LNCaP clone FGC (cell line): ENCODE data around the gene RPS6KB2.

Source experiments
- DNase-seq: peaks from one replicate; pipeline ENCODE4 v3.0.0-alpha.2; 2011; ENCODE audit warnings: low read depth
- H3K4me3 ChIP-seq: 2 replicates; pipeline ENCODE4 v1.5.1; 2011; ENCODE audit warnings: mild to moderate bottlenecking, low read depth, low read length, control low read depth
- TF ChIP-seq, protein P1 (sequence below): IDR thresholded peaks from 2 replicates; pipeline ENCODE4 v1.5.1; 2012; ENCODE audit warnings: mild to moderate bottlenecking; ENCODE audit not compliant: control insufficient read depth, insufficient read depth; ENCODE audit errors: extremely low read depth

The RPS6KB2 gene

DNA sequence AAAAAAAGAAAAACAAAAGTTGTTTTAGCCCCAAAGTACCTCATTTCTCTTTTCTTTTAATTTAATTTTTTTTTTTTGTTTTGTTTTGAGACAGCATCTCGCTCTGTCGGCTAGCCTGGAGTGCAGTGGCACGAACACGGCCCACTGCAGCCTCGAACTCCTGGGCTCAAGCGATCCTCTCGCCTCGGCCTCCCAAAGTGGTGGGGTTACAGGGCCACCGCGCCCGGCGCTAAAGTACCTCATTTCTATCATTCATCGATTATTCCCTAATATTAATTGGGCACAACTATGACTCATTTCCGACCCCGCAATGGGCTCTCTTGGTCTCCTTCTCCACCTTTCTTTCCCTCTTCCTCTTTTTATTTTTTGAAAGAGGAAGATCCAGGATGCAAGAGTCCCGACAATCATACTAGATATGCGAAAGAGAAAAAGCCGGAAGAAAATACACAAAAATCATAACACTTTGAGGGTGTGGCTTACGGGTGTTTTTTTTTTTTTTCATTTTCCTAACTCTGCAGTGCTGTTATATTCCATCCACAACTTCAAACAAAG is 54.1 kb downstream of the RPS6KB2 start:
- TF ChIP-seq, protein P1, sequence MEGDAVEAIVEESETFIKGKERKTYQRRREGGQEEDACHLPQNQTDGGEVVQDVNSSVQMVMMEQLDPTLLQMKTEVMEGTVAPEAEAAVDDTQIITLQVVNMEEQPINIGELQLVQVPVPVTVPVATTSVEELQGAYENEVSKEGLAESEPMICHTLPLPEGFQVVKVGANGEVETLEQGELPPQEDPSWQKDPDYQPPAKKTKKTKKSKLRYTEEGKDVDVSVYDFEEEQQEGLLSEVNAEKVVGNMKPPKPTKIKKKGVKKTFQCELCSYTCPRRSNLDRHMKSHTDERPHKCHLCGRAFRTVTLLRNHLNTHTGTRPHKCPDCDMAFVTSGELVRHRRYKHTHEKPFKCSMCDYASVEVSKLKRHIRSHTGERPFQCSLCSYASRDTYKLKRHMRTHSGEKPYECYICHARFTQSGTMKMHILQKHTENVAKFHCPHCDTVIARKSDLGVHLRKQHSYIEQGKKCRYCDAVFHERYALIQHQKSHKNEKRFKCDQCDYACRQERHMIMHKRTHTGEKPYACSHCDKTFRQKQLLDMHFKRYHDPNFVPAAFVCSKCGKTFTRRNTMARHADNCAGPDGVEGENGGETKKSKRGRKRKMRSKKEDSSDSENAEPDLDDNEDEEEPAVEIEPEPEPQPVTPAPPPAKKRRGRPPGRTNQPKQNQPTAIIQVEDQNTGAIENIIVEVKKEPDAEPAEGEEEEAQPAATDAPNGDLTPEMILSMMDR: no peak
- DNase-seq: no peak
- peak overlapping the region; percentile 65 for H3K4me3 ChIP-seq

DNA sequence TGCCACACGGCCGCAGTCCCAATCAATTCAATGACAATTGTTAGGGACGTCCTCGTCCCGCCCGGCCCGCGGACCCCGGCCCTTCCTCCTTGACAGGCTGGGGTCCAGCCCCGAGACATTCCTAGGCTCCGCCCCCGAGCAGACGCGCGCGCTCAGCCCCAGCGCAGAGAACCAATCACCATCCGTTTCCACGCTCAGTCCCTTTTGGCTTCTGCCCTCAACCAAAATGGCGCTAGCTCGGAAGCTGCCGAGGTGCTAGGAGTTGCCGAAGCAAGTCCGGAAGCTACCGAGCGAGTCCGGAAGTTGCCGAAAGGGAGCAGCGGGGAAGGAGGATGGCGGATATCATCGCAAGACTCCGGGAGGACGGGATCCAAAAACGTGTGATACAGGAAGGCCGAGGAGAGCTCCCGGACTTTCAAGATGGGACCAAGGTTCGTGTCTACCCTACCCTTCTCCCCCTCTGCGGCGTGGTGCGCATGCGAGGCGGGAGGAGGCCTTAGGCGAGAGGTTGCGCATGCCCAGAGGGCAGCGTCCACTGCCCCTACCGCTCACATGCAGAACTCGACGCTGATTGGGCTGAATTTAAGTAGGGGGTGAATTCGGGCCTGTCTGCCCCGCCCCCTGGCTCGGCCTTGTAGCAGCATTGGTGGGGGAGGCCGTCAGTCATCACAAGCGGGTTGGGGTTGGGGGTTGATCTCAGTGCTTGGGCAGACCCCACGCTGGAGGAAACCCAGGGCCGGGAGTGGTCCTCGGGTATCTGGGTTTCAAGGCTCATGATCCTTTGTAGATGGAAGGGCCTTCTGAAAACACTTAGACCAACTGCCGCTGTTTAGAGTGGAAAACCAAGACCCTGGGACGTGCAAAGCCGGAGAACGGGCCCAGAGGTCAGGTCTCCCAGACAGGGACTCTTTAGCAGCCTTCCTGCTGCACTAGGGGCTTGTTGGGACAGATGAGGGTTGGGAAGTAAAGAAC is 54.8 kb downstream of the RPS6KB2 start, which contains the start of gene AIP:
AIP (plus strand) TSS at position 200 of the 972 bp plus-strand sequence; CDS start at position 333, 133 bp downstream.
- TF ChIP-seq, protein P1: peak; percentile 16; the same call in 1 of the 2 replicates
- peak; percentile 93 for DNase-seq

DNA sequence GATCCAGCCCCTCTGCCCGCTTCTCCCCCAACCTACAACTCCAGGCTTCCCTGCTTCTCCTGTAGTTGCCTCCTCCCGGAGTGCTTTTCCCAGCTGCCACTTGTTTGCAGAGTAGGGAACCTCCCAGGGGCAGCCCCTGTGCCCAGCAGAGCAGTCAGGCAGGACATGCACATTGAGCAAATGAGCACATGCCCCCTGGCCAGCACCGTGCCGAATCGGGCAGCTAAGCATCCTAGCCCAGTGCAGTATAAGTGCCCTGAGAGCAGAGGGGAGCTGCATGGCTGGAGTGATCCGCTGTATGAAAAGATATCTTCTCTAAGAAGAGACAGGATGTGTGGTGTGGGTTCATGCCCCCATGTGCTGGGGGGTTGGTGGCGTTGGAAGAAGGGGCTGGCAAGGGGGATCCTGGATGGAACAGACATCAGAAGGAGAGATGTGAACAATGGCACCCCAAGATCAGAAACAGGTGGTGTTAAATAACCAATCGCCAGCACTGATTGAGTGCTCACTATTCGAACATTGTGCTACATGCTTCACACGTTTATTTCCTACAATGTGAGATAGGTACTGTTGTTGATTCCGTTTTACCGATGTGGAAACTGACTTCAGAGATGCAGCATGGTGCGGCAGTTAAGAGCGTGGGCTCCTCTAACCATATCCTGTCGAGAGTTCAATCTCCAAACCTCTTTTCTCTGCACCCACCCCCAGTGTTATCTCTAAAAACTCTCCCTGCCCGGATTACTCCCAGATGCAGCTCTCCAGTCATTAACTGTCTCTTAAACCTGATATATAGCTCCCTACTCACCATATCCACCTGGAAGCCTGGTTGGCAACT is 55.8 kb downstream of the RPS6KB2 start:
- DNase-seq: no peak
- H3K4me3 ChIP-seq: peak overlapping the region; percentile 65
- TF ChIP-seq, protein P1: no peak

More for the DNA sequence above, 54.8 kb downstream of the RPS6KB2 start, which contains the start of gene AIP:
- H3K4me3 ChIP-seq: peak within 1 kb of the TSS; percentile 65

DNA sequence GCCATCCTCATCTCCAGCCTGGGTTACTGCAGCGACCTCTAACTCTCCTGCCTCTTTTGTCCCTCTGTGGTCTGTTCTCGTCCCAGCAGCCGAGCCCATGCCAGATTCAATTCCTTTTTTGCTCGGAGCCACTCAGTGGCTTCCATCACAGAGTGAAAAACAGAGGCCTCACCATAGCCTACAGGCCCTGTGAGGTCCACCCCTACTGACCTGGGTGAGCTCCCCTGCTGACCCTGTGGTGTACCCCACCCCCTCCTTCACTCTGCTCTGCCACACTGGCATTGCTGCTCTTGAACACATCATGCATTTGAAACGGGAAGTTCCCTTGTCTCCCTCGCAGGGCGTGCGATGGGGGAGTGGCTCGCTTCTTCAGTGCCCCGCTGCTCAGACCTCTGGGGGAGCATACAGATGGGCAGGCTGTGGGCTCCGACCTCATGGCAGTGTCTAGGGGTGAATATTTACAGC is 56.6 kb downstream of the RPS6KB2 start:
- no peak for DNase-seq
- TF ChIP-seq, protein P1: no peak
- H3K4me3 ChIP-seq: no peak overlapping the region
